Loucy (cell line): ENCODE data around the gene SHC3.

Experiments used
- CTCF ChIP-seq: fragments of 200-600 bp; sonication (generic); conservative IDR thresholded peaks from 2 replicates; pipeline ENCODE4 v1.5.1; 2014; ENCODE audit warnings: mild to moderate bottlenecking, antibody characterized with exemption, low read length
- EZH2phosphoT487 ChIP-seq: fragments of 200-600 bp; IDR thresholded peaks from 2 replicates; pipeline ENCODE4 v1.6.1; 2018; ENCODE audit warnings: antibody characterized with exemption, mild to moderate bottlenecking, moderate library complexity, borderline replicate concordance

DNA sequence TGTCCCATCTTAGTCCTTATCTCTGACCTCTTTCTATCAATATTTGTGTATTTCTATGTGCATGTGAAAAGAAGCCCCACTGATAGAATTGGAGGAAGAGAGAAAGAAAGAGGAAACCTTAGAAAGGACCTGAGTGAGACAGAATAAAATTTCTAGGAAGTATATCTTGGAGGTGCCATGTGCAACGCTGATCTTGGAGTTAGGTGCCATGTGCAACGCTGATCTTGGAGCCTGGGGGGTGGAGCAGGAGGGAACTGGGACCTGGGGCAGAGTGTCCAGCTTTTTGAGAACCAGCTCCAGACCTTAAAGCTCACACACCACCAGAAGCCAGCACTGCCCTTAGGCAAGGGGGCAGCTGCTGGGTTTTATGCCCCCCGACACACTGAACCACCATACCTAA lies 89.4 kb downstream of the SHC3 start:
- no peak for TF ChIP-seq CTCF
- no peak for TF ChIP-seq EZH2phosphoT487
